Loucy (cell line): Measurements from ENCODE around the gene OVCH1.

ENCODE experiments used
- H2AFZ ChIP-seq: fragments of 200-600 bp; sonication (generic); 2 replicates; pipeline ENCODE4 v1.6.0; 2016; ENCODE audit warnings: antibody characterized with exemption, mild to moderate bottlenecking, low read length, moderate library complexity
- H3F3A ChIP-seq: fragments of 200-600 bp; 2 replicates; pipeline ENCODE4 v1.6.0; 2016; ENCODE audit warnings: antibody characterized with exemption, low read depth, mild to moderate bottlenecking
- H3K27me3 ChIP-seq: fragments of 200-600 bp; sonication (generic); 2 replicates; pipeline ENCODE4 v1.6.1; 2014; ENCODE audit warnings: low read length, mild to moderate bottlenecking; ENCODE audit not compliant: insufficient read depth, poor library complexity, severe bottlenecking
- H3K36me3 ChIP-seq: fragments of 200-600 bp; sonication (generic); 2 replicates; pipeline ENCODE4 v1.6.1; 2016; ENCODE audit warnings: low read length; ENCODE audit not compliant: insufficient read depth
- H3K4me1 ChIP-seq: fragments of 200-600 bp; sonication (generic); 2 replicates; pipeline ENCODE4 v1.5.1; 2014; ENCODE audit warnings: low read length, mild to moderate bottlenecking; ENCODE audit not compliant: insufficient read depth, poor library complexity, severe bottlenecking
- H3K4me2 ChIP-seq: fragments of 200-600 bp; sonication (generic); 2 replicates; pipeline ENCODE4 v1.6.0; 2014; ENCODE audit warnings: antibody characterized with exemption, low read length, low read depth, mild to moderate bottlenecking; ENCODE audit not compliant: poor library complexity, severe bottlenecking
- H3K4me3 ChIP-seq: fragments of 200-600 bp; sonication (generic); 2 replicates; pipeline ENCODE4 v1.5.1; 2014; ENCODE audit warnings: low read length, mild to moderate bottlenecking, mixed read lengths; ENCODE audit not compliant: poor library complexity, severe bottlenecking
- H3K79me2 ChIP-seq: fragments of 200-600 bp; sonication (generic); 2 replicates; pipeline ENCODE4 v1.6.1; 2014; ENCODE audit warnings: low read length; ENCODE audit not compliant: insufficient read depth
- H3K9ac ChIP-seq: fragments of 200-600 bp; sonication (generic); 2 replicates; pipeline ENCODE4 v1.6.0; 2014; ENCODE audit warnings: mild to moderate bottlenecking, low read depth, low read length, moderate library complexity; ENCODE audit not compliant: poor library complexity, severe bottlenecking
- H3K9me2 ChIP-seq: fragments of 200-600 bp; sonication (generic); replicated peaks from 2 replicates; pipeline ENCODE4 v1.6.1; 2016; ENCODE audit warnings: low read depth, low read length, mixed read lengths
- H3K9me3 ChIP-seq: fragments of 200-600 bp; sonication (generic); 2 replicates; pipeline ENCODE4 v1.6.1; 2014; ENCODE audit warnings: mild to moderate bottlenecking, antibody characterized with exemption, low read length, low read depth; ENCODE audit not compliant: insufficient read depth
- H4K20me1 ChIP-seq: fragments of 200-600 bp; sonication (generic); 2 replicates; pipeline ENCODE4 v1.6.0; 2014; ENCODE audit warnings: antibody characterized with exemption, low read length, mild to moderate bottlenecking; ENCODE audit not compliant: insufficient read depth, poor library complexity, severe bottlenecking
- EZH2phosphoT487 ChIP-seq: fragments of 200-600 bp; IDR thresholded peaks from 2 replicates; pipeline ENCODE4 v1.6.1; 2018; ENCODE audit warnings: antibody characterized with exemption, mild to moderate bottlenecking, moderate library complexity, borderline replicate concordance
- TF ChIP-seq, protein P1 (sequence below): fragments of 200-600 bp; sonication (generic); conservative IDR thresholded peaks from 2 replicates; pipeline ENCODE4 v1.5.1; 2014; ENCODE audit warnings: mild to moderate bottlenecking, antibody characterized with exemption, low read length

OVCH1 gene

DNA sequence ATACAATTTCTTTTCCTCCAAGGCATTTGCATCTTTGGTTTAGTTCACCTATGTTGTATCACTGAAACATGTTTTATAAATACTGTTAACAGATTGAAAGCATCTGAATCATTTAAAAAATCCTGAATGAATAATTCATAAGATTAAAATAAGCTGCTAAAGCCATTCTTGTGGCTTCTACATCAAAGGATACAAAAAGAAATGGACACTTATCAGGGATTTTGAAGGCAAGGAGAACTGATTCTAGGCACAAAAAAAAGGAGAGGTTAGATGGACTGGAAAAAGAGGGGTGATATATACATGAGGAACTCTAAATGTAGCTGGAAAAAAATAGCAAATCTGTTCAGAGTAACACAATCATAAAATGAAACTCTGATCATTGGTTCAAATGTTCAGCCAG is 5.8 kb upstream of the OVCH1 start:
- Histone ChIP-seq H2AFZ (no peak overlapping the region), H3K9me2 (no peaks in the 10 kb centered on the region), H3K27me3 (no peaks in the 10 kb centered on the region), H3K4me1 (no peaks in the 10 kb centered on the region), H3K4me2 (no peak overlapping the region), H4K20me1 (no peaks in the 10 kb centered on the region), H3F3A (no peaks in the 10 kb centered on the region), H3K36me3 (no peaks in the 10 kb centered on the region), H3K79me2 (no peaks in the 10 kb centered on the region), H3K4me3 (no peak overlapping the region), H3K9ac (no peak overlapping the region), H3K9me3 (no peaks in the 10 kb centered on the region)
- TF ChIP-seq, protein P1, sequence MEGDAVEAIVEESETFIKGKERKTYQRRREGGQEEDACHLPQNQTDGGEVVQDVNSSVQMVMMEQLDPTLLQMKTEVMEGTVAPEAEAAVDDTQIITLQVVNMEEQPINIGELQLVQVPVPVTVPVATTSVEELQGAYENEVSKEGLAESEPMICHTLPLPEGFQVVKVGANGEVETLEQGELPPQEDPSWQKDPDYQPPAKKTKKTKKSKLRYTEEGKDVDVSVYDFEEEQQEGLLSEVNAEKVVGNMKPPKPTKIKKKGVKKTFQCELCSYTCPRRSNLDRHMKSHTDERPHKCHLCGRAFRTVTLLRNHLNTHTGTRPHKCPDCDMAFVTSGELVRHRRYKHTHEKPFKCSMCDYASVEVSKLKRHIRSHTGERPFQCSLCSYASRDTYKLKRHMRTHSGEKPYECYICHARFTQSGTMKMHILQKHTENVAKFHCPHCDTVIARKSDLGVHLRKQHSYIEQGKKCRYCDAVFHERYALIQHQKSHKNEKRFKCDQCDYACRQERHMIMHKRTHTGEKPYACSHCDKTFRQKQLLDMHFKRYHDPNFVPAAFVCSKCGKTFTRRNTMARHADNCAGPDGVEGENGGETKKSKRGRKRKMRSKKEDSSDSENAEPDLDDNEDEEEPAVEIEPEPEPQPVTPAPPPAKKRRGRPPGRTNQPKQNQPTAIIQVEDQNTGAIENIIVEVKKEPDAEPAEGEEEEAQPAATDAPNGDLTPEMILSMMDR = no peak
- TF ChIP-seq EZH2phosphoT487 = no peak

DNA sequence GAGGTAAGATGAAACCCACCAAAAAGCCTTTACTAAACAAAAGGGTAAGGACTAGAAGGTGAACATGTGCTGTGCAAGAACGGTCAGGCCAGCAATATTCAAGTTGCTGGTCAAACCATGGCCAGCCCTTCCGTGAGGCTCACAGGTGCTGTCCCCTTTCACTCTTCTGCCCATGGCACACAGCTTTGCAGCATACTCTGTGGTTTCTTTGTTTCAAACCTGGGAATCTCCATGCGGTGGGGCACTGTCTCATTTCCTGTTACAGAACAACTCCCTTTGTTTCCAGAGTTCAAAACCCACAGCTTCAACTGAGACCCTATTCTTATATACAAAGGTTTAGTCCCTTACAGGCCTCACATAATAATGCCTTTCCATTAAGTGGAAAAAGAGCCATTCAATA is 1.7 kb upstream of the OVCH1 start:
- H2AFZ ChIP-seq = no peak overlapping the region
- no peak overlapping the region for H3K4me2 ChIP-seq
- H3K9me3 ChIP-seq = no peaks in the 10 kb centered on the region
- H3K4me1 ChIP-seq = no peaks in the 10 kb centered on the region
- no peak overlapping the region for H3K9ac ChIP-seq
- no peaks in the 10 kb centered on the region for H3K79me2 ChIP-seq
- no peaks in the 10 kb centered on the region for H3K36me3 ChIP-seq
- no peaks in the 10 kb centered on the region for H3K27me3 ChIP-seq
- no peak overlapping the region for H3K4me3 ChIP-seq
- H4K20me1 ChIP-seq = no peaks in the 10 kb centered on the region
- TF ChIP-seq EZH2phosphoT487 = no peak
- TF ChIP-seq, protein P1 = no peak
- H3K9me2 ChIP-seq = no peaks in the 10 kb centered on the region
- H3F3A ChIP-seq = no peaks in the 10 kb centered on the region

DNA sequence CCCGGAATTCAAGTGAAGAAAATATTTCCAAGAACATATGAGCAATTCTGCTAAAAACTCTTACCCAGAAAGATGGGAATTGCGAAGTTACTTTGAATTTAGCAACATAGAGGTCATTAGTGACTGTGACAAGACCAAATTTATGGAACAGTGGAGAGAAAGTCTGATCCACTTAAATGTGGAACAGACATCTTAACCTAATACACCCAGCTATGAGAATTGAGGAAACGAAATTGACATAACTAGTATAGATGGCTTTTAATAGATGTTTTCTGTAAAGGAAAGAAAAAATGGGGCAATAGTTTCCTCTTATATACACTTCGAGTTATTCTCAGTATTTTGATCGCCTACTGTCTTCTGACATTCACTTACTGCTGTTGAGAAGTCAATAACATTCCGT is 4.6 kb downstream of the OVCH1 start:
- H3K4me2 ChIP-seq = no peak overlapping the region
- no peaks in the 10 kb centered on the region for H3K4me1 ChIP-seq
- no peaks in the 10 kb centered on the region for H3K27me3 ChIP-seq
- no peak overlapping the region for H2AFZ ChIP-seq
- TF ChIP-seq, protein P1 = no peak
- no peak for TF ChIP-seq EZH2phosphoT487
- no peaks in the 10 kb centered on the region for H3K36me3 ChIP-seq
- no peaks in the 10 kb centered on the region for H3K9me3 ChIP-seq
- no peaks in the 10 kb centered on the region for H3F3A ChIP-seq
- H4K20me1 ChIP-seq = no peaks in the 10 kb centered on the region
- H3K4me3 ChIP-seq = no peak overlapping the region
- no peak overlapping the region for H3K9ac ChIP-seq
- H3K79me2 ChIP-seq = no peaks in the 10 kb centered on the region
- H3K9me2 ChIP-seq = no peaks in the 10 kb centered on the region
